DMS114 treated with DMSO at 0.1 percent for 48 hours (cell line): ENCODE results near the gene FBXW7.
A peak's percentile ranks its signal among the peaks of the same experiment; 100 is the strongest.

Experiments used
- DNase-seq: peaks from one replicate; lab custom pipeline; 2025; ENCODE audit not compliant: unreplicated experiment; lab: John Stamatoyannopoulos, UW

Gene FBXW7

GRCh38 chr4:152513078-152513477, 22.8 kb downstream of the FBXW7 start:
- DNase-seq = no peak

- DNase-seq = no peak
Observed at GRCh38 chr4:152512483-152512882, 23.4 kb downstream of the FBXW7 start.

- no peak for DNase-seq
Observed at GRCh38 chr4:152510349-152511147, 25.3 kb downstream of the FBXW7 start.

- no peak for DNase-seq
Observed at GRCh38 chr4:152509595-152510225, 26.2 kb downstream of the FBXW7 start.

- no peak for DNase-seq
Observed at GRCh38 chr4:152508818-152509217, 27.1 kb downstream of the FBXW7 start.

- no peak for DNase-seq
Observed at GRCh38 chr4:152508386-152508785, 27.5 kb downstream of the FBXW7 start.

GRCh38 chr4:152503653-152504290, 32.1 kb downstream of the FBXW7 start:
- no peak for DNase-seq

GRCh38 chr4:152501846-152502536, 33.9 kb downstream of the FBXW7 start:
- no peak for DNase-seq

- DNase-seq = peak; percentile 55
Observed at GRCh38 chr4:152500800-152501434, 35.0 kb downstream of the FBXW7 start.

GRCh38 chr4:152500275-152500674, 35.6 kb downstream of the FBXW7 start:
- DNase-seq = no peak

- DNase-seq = no peak
Observed at GRCh38 chr4:152499344-152499743, 36.5 kb downstream of the FBXW7 start.

- DNase-seq = no peak
Observed at GRCh38 chr4:152494020-152494419, 41.9 kb downstream of the FBXW7 start.

GRCh38 chr4:152488246-152488645, 47.6 kb downstream of the FBXW7 start:
- DNase-seq = no peak

GRCh38 chr4:152486429-152487389, 49.2 kb downstream of the FBXW7 start:
- no peak for DNase-seq

- no peak for DNase-seq
Observed at GRCh38 chr4:152485726-152486276, 50.1 kb downstream of the FBXW7 start.

GRCh38 chr4:152482211-152482610, 53.7 kb downstream of the FBXW7 start:
- DNase-seq = no peak

- no peak for DNase-seq
Observed at GRCh38 chr4:152480901-152481300, 55.0 kb downstream of the FBXW7 start.

- no peak for DNase-seq
Observed at GRCh38 chr4:152480326-152480725, 55.6 kb downstream of the FBXW7 start.

- no peak for DNase-seq
Observed at GRCh38 chr4:152479428-152480026, 56.4 kb downstream of the FBXW7 start.
